ENCODE data around the gene ERGIC3.

Gene ERGIC3

GRCh38 chr20:35542990-35543389 is 1.1 kb downstream of the ERGIC3 start:
- no peak for TF ChIP-seq GATA2 (IDR thresholded peaks at IDR 0.05; ENCODE audit: low read depth, low read length)
- no peak for TF ChIP-seq GATA3 (IDR thresholded peaks at IDR 0.05; ENCODE audit: low read depth, low read length)

DNA sequence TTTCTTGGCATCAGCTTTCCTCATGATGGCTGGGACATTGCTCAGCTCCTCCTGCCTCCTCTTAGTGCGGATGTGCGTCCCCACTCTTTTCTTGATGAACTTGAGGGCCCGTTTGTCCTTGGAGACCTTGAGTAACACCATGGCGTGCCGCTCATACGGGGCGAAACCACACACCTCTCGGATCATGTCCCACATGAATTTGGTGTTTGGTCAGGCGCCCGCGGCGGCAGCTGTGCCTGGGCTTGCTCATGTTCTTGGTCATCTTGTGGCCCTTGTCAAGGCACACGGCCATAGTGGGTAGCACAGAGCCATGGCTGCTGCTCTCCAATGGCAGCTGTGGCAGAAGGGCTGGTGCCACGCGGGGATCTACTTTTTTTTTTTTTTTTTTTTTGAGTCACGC is 2.6 kb downstream of the ERGIC3 start:
- TF ChIP-seq GATA2 (IDR thresholded peaks at IDR 0.05; ENCODE audit: low read depth, low read length) = no peak

GRCh38 chr20:35546127-35546526 is 4.2 kb downstream of the ERGIC3 start:
- TF ChIP-seq GATA2 (IDR thresholded peaks at IDR 0.05; ENCODE audit: low read depth, low read length) = no peak
- no peak for TF ChIP-seq GATA3 (IDR thresholded peaks at IDR 0.05; ENCODE audit: low read depth, low read length)

GRCh38 chr20:35547329-35547728 is 5.5 kb downstream of the ERGIC3 start:
- TF ChIP-seq GATA2 (IDR thresholded peaks at IDR 0.05; ENCODE audit: low read depth, low read length) = no peak

DNA sequence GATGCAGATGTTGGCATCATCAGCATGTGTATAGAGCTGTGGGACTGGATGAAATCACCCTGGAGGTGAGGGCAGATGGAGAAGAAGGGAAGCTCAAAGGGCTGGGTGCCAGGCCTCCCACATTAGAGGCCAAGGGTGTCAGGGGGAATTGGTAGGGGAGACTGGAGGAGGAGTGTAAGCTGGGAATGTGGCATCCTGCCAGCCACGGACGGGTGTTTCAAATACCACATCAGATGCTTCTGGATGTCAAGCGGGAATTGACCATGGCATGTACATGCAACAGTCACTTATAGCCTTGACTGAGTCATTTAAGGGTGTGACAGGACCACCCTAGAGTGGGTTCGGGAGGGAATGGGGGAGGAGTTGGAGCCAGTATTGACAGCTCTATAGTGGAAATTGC is 9.6 kb downstream of the ERGIC3 start:
- TF ChIP-seq GATA2 (IDR thresholded peaks at IDR 0.05; ENCODE audit: low read depth, low read length) (no peak), GATA3 (IDR thresholded peaks at IDR 0.05; ENCODE audit: low read depth, low read length) (no peak)

DNA sequence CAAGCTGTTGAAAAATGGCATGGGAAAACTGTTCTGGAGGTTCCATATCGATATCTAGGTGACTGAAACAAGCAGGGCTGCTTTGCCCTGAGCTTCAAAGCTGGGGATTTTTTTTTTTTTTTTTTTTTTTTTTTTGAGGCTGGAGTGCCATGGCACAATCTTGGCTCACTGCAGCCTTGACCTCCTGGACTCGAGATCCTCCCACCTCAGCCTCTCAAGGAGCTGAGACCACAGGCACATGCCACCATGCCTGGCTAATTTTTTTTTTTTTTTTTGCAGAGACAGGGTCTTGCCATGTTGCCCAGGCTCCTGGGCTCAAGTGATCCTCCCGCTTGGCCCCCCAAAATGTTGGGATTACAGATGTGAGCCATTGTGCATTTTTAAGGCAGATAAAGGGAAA is 11.0 kb downstream of the ERGIC3 start:
- no peak for TF ChIP-seq GATA3 (IDR thresholded peaks at IDR 0.05; ENCODE audit: low read depth, low read length)

DNA sequence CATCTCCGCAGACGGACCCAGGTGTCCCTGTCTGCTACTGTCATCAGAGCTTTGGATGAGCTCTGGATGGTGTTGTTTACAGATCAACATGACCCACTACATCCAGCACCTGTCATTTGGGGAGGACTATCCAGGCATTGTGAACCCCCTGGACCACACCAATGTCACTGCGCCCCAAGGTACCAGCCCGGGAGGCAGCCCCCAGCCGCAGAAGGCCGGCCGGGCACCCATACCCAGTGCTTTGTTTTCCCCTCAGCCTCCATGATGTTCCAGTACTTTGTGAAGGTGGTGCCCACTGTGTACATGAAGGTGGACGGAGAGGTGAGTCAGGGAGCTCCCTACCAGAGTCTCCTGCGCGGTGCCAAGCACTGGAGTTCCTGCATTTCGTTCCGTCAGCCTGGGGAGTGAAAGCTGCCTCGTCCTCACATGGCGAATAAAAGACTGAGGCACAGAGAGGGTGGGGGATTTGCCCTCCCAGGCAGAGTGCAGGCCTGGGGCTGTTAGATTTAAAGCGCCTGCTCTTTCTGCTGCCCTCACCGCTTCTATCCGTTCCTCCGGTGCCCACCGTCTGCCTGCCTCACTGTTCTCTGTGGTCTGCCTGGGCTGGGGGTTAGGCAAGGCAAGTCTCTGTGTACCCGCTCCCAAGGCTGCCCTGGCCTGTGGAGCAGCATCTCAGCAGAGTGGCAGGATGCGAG is 14.2 kb downstream of the ERGIC3 start:
- TF ChIP-seq GATA2 (IDR thresholded peaks at IDR 0.05; ENCODE audit: low read depth, low read length) (no peak), GATA3 (IDR thresholded peaks at IDR 0.05; ENCODE audit: low read depth, low read length) (no peak)

DNA sequence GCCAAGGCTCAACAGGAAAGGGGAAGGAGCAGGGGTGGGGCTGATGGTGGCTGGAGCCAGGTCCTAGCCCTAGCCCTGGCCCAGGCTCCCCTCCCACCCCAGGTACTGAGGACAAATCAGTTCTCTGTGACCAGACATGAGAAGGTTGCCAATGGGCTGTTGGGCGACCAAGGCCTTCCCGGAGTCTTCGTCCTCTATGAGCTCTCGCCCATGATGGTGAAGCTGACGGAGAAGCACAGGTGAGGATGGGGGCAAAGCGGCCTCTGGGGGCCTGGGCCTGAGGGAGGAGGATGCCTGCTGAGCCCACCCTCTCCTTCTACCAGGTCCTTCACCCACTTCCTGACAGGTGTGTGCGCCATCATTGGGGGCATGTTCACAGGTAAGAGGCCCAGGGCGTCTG is 15.0 kb downstream of the ERGIC3 start:
- no peak for TF ChIP-seq GATA3 (IDR thresholded peaks at IDR 0.05; ENCODE audit: low read depth, low read length)
- no peak for TF ChIP-seq GATA2 (IDR thresholded peaks at IDR 0.05; ENCODE audit: low read depth, low read length)

DNA sequence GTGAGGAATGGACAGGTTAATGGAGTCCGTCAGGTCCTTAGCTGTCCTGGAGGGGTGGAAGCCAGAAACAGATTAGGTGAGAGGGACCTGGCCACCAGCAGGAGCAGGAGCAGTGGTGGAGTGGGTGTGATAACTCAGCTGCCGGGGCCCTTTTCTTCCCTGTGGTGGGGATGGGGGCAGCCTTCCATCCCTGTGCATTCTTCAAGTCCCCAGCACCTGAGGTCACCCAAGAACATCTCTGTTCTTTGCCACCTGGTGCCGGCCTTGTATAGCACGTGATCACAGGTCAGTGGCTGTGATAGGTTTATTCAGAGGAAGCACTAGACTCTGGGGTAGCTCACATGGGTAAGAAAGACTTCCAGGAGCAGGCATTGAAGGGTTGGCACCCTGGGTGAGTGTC is 16.6 kb downstream of the ERGIC3 start:
- no peak for TF ChIP-seq GATA3 (IDR thresholded peaks at IDR 0.05; ENCODE audit: low read depth, low read length)
- no peak for TF ChIP-seq GATA2 (IDR thresholded peaks at IDR 0.05; ENCODE audit: low read depth, low read length)

- TF ChIP-seq GATA2 (IDR thresholded peaks at IDR 0.05; ENCODE audit: low read depth, low read length) (no peak), GATA3 (IDR thresholded peaks at IDR 0.05; ENCODE audit: low read depth, low read length) (no peak)
Measured at GRCh38 chr20:35559042-35559693, 17.3 kb downstream of the ERGIC3 start.

GRCh38 chr20:35560105-35560511 is 18.2 kb downstream of the ERGIC3 start:
- TF ChIP-seq GATA2 (IDR thresholded peaks at IDR 0.05; ENCODE audit: low read depth, low read length) (no peak), GATA3 (IDR thresholded peaks at IDR 0.05; ENCODE audit: low read depth, low read length) (no peak)

GRCh38 chr20:35560541-35560940 is 18.7 kb downstream of the ERGIC3 start:
- TF ChIP-seq GATA2 (IDR thresholded peaks at IDR 0.05; ENCODE audit: low read depth, low read length) (no peak), GATA3 (IDR thresholded peaks at IDR 0.05; ENCODE audit: low read depth, low read length) (no peak)

DNA sequence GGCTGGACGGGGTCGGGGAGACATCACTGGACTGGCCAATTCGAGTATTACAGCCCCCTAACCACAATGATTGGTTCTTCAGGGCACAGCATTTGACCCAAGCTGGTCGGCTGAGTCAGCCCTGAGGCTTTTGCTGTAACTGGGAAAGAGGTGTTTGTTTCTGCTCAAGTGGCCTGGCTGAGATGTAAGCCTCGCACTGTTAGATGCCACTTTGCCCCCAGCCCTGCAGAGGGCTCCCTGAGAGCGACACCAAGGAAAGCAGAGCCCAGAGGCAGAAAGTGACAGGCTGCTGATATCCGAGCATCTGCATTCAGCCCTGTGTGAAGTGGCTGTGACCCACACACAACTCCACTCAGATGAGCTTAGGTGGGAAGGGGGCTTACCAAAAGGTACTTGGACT is 19.4 kb downstream of the ERGIC3 start:
- TF ChIP-seq GATA2 (IDR thresholded peaks at IDR 0.05; ENCODE audit: low read depth, low read length) = no peak
- TF ChIP-seq GATA3 (IDR thresholded peaks at IDR 0.05; ENCODE audit: low read depth, low read length) = no peak

DNA sequence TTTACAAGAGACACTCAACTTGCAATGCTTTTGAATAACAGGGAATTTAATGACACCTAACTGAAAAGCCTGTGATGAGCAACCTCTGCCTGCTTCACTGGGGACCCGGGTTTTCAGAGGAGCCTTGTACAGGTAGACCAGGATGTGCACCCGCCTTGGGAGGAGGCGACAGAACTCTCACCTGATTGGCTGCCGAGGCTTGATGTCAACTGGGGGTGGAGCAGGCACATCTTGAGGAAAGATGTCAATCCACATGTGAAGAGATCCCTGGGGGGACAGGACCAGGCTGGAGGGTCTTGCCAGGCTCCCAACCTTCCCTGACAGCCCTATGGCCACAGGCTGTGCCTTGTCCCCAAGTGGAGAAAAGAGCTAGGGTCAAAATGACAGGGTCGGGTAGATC is 19.8 kb downstream of the ERGIC3 start:
- TF ChIP-seq GATA2 (IDR thresholded peaks at IDR 0.05; ENCODE audit: low read depth, low read length) (no peak), GATA3 (IDR thresholded peaks at IDR 0.05; ENCODE audit: low read depth, low read length) (no peak)

DNA sequence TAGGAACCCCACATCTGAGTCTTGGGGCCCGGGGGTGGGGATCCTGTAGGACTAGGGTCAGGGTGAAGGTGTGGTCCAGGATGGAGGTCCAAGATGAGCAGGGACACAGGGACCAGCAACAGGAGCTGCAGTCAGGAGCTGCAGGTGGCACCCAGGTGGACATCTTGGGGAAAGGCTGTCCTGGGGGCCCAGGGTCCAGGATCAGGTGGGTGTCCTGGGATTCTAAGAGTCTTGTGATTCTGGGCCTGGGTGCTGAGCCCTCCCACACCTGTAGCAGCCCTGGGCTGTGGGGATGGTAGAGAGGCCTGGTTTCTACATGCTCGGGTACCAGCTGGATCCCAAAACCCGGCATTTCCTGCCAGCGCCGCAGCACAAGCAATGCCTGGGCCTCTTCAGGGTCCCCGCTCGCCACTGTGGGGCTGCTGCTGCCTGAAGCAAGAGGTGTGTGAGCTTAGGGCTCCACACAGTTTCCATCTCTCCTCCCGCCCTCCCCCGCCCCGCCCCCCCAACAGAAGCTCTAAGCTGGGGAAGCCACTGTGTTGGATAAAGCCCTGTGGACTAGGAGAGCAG is 20.7 kb downstream of the ERGIC3 start:
- TF ChIP-seq GATA2 (IDR thresholded peaks at IDR 0.05; ENCODE audit: low read depth, low read length) = no peak
- no peak for TF ChIP-seq GATA3 (IDR thresholded peaks at IDR 0.05; ENCODE audit: low read depth, low read length)

All from SH-SY5Y (cell line).